Measurements from ENCODE around the gene AZU1.

The AZU1 gene, protein sequence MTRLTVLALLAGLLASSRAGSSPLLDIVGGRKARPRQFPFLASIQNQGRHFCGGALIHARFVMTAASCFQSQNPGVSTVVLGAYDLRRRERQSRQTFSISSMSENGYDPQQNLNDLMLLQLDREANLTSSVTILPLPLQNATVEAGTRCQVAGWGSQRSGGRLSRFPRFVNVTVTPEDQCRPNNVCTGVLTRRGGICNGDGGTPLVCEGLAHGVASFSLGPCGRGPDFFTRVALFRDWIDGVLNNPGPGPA

DNA sequence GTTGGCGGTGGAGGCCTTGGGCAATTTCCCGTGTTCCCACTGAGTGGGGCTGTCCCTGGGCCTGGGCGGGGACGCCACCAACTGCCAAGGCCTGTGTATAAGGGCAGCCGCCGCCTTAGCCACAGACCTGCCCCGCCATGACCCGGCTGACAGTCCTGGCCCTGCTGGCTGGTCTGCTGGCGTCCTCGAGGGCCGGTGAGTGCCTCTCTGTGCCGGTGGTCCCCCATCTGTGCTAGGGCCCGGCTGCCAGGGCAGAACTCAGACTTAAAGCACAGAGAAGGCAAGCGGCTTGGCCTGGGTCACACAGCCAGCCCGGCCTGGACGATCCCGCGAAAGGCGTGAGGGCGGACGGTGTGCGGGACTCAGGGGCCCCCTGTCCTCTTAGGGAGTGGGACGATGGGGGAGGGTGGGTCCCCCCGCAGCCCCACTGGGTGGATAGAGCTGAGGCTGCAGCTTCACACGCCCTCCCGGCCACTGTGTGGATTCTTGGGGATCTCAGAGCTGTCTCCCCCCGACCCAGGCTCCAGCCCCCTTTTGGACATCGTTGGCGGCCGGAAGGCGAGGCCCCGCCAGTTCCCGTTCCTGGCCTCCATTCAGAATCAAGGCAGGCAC is at the start of gene AZU1:
Gene AZU1, plus strand, starts transcription at position 128 of the 612 bp plus-strand sequence. Its CDS starts 10 bp downstream, at position 138.
- no peak for DNase-seq

DNA sequence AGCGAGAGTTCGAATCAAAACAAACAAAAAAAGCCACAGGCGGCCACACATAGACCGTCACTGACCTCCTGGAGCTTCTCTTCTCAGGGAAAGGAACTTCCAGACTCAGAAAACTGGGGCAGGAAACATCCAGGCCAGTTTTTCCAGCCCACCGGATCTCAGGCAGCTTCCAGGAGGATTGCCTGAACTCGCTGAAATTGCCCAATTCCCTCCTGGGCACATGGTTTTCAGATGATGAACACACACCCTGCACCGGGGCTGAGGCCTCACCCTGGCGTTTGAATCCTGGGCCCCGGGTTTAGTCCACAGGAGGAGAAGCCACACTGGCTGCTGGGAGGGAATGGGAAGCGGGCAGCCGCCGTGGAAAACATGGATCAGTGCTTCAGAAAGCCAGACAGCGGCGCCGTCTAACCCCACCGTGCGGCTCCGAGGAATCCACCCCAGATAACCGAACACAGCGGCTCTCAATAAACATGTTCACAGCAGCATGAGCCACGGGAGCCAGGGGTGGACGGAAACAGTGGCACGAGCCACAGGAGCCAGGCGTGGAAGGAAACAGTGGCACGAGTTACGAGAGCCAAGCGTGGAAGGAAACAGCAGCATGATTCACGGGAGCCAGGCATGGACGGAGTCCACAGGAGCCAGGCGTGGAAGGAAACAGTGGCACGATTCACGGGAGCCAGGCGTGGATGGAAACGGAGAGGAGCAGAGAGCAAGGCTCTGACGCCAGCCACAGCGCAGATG is 48.6 kb upstream of the AZU1 start:
- peak; percentile 83 for DNase-seq

DNA sequence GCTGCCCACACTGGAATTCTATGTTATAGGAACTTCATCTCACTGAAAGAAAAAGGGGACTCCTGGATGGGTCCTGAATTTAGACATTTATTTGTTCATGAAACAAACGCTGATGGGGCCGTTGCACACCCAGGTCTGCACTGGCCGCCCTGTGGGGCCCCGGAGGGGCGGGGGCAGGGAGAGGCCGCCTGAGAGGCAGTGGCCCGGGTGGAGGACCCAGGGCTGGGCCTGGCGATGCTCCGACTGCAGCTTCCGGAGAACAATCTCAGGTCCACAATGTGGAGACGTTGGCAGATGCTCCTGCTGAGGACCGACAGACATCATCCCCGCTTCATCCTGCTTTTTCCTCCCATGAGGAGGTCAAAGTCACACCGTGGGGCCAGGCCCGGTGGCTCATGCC is 46.7 kb upstream of the AZU1 start:
- no peak for DNase-seq

DNA sequence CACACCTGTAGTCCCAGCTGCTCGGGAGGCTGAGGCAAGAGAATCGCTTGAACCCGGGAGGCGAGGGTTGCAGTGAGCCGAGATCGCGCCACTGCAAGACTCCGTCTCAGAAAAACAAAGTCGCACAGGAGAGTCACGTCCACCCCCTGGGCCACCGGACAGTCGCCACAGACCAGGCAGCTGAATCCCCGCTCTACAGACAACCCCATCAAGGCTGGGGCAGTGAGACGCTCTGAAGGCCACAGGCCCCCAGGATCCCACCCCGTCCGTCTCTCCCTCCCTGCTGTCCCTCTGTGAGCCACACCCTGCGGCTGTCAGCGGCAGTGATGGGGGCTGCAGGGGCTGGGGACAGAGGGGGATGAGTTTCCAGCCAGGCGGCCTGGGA is 45.8 kb upstream of the AZU1 start:
- no peak for DNase-seq

DNA sequence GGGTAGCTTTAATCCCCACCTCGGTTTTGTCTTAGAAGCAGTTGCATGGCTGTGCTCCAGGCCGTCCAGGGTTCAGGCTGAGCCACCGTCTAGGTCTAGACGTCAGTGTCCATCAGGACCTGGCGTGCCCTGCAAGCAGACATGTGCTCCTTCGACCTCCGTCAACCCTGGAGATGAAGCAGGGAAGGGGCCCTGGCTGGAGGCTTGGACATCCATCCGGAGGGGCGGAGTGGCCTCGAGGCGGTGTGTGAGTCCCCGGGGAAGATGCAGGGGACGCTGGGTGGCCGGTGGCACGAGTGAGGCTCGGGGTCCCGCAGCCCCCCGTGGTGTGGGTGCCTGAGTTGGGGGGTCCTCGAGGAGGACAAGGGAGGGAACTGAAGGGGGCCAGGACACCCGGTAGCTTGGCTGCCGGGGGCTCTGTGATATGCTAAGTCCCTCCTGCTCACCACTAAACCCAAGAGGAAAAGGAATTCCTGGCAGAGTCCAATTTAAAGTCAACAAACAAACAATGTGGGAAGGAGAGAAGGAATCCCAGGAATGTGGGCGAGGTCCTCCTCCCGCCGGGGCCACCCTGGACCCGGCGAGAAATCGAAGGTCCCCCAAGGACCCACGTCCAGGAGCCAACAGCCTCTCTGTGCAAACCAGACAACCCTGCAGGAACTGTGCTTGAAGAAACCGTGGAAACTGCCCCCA is 45.3 kb upstream of the AZU1 start:
- peak; percentile 58 for DNase-seq

DNA sequence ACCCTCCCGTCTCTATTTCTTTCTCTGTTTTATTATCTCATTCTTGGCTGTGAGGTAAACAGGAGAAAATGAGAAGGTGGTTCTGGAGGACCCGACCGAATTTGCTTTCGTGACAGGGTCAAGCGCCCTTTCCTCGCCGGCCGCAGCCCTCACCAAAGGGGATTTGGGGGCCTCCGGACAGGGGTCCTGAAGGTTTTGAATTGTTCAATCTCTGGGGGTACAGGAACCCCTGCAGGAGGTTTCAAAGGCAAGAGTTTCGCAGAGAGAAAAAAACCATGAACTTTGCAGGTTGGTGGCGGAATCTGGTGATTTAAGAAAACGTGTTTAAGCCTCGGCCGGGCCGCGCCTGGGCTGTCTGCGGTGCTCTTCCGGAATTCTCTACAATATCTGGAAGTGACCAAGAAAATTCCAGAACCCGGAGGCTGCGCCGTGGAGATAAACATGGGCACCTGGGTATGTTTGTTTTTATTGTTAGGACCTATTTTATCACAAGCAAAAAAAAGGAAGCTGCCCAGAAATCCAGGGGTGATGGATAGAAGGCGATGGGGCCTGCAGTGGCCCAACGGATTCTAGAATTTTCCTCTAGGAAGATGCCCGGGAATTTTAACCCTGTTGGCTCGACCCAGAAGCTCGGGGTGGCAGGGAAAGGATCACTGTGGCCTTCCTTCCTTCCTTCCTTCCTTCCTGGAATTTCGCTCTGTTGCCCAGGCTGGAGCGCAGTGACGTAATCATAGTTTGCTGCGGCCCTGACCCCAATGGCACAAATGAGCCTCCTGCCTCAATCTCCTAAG is 44.6 kb upstream of the AZU1 start:
- peak; percentile 18 for DNase-seq

DNA sequence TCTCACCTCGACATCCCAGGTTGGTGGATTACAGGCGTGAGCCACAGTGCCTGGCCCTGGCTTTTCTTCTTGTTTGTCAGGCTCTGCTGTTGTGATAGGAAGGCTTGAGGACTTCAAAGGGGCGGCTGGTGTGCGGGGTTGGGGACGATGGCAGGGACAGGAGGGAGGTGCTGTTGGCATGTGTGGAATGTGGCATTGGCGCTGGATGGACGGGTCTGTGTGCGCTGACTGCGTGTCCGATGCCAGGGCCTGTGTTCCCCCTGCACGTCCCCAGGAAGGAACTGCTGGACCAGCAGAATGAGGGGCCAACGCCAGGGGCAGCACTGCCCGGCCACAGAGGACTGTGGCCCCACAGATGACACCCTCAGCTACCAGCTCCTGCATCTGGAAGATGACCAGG is 43.1 kb upstream of the AZU1 start:
- DNase-seq = no peak

DNA sequence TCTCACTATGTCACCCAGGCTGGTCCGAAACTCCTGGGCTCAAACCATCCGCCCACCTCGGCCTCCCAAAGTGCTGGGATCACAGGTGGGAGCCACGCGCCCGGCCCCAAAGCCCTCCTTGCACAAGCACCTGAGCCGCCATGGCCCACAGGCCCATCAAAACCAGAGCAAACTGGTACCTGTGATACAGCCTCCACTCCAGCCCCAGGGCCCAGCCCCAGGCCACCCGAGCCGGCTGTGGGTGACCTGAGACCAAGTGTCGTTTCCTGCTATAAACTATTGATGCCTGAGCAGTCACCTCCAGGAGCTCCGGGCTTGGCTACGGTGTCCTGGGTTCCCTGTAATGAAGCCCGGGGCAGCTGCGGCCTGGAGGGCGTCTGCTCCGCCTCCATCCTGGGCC is 40.1 kb upstream of the AZU1 start:
- no peak for DNase-seq

DNA sequence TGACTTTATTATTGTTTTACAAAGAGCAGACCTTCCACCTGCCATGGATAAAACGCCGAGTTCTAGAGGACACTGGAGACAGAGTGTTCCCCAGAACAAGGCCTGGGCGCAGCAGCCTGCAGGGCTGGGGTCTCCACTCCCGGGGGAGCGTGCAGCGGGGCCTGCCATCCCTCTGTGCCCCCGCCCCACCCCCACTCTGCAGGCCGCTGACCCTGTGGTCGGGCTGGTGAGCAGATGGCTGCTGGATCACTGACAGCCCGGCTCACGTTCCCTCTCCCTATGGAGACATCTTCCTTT is 39.0 kb upstream of the AZU1 start:
- DNase-seq = no peak

DNA sequence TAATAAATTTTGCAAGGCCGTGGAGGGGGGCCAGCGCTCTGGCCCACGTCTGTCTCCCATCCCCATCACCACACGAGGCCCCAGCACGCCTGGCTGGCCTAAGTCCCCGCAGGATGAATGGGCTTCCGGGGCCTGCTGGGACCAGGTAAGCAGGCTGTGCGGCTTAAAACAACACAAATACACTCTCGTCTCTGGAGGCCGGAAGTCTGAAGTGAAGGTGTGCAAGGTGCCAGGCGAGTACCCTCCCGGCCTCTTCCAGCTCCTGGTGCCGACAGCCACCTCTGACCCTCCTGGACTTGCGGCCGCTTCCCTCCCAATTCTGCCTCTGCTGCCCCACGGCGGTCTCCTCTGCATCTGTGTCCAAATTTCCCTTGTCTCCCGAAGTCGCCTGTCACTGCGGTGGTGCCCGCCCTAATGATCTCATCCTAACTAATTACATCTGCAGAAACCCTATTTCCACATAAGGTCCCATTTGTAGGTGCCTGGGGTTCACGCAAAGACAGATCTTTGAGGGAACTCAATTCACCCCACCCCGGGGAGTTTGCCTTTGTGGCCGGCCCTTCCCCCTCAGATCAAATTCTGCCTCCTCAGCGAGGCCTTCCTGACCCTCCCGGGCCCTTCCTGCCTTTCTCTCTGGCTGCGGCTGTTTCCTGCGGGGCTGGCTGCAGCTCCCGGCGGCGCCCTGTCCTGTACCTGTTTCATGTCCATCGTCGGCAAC is 38.5 kb upstream of the AZU1 start:
- peak; percentile 76 for DNase-seq

DNA sequence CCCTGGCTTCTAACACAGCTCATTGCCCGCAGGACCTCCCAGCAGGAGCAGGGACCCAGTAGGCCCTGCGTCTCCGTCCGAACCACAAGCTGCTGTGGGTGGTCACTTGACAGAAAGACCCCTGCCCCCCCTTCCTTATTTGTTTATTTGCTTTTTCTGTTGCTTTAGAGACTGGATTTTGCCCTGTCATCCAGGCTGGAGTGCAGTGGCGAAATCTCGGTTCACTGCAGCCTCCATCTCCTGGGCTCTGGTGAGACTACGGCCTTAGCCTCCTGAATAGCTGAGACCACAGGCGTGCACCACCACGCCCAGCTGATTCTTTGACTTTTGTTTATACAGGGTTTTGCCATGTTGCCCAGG is 38.0 kb upstream of the AZU1 start:
- no peak for DNase-seq

DNA sequence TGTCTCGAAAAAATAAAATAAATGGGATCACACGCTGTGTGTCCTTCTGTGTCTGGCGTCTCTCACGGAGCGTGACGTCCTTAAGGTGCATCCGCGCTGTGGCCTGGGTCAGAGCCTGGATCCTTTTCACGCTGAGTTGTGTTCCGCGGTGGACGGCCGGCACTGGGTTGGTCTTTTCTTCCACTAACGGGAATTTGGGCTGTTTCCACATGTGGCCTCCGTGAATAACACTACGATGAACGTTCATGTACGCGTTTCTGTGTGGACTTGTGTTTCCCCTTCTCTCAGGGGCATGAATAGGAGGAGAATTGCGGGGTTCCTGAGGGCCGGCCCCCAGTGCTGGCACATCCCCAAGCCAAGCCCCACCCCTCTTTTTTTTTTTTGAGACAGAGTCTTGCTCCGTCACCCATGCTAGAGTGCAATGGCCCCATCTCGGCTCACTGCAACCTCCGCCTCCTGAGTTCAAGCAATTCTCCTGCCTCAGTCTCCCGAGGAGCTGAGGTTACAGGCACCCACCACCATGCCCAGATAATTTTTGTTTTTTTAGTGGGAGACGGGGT is 36.5 kb upstream of the AZU1 start:
- no peak for DNase-seq

DNA sequence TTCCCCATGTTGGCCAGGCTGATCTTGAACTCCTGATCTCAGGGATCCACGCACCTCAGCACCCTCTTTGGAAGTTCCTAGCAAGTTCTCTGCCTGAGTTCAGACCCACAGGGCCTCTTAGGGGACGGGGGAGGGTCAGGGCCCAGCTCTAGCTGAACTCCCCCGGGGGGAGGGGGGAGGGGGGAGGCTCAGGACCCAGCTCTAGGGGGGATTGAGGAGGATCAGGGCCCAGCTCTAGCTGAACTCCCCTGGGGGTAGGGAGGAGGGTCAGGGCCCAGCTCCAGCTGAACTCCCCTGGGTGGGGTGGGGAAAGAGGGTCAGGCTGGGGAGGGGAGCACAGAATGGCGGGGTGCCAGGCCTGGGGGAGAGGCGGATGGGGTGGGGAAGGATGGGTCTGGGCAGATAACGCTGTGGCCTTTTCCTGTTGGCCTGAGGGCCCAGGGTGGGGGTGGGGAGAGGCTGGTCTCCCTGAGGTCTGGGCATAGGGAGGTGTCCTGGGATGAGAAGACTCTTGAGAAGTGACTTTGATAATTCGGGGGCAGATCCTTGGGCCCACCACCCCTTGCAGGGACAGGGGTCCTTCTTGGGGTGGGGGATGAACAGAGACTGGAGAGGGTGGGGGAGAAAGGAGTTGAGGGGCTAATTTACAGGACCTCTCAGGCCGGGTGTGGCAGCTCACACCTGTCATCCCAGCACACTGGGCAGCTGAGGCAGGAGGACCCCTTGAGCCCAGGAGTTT is 35.9 kb upstream of the AZU1 start:
- no peak for DNase-seq

DNA sequence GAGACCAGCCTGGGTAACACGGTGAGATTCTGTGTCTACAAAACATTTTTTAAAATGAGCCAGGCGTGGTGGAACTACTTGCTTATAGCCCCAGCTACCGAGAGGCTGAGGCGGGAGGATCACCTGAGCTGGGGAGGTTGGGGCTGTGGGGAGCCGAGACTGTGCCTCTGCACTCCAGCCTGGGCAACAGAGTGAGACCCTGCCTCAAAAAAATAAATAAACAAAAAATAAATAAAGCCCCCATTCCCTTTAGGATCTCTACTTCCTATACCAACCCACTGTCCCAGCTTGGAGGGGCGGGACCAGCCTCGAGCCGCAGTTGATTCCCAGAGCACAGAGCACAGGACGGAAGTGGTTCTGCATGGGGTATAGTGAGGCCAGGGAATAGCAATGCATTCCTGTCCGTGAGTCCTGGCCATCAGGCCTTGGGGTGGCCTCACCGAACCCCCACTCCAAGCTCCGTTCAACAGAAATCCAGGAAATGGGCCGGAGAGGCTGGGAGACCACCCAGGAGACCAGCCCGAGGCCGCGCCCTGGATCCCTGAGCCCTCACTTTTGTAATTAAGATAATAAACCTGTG is 35.2 kb upstream of the AZU1 start:
- DNase-seq = no peak

DNA sequence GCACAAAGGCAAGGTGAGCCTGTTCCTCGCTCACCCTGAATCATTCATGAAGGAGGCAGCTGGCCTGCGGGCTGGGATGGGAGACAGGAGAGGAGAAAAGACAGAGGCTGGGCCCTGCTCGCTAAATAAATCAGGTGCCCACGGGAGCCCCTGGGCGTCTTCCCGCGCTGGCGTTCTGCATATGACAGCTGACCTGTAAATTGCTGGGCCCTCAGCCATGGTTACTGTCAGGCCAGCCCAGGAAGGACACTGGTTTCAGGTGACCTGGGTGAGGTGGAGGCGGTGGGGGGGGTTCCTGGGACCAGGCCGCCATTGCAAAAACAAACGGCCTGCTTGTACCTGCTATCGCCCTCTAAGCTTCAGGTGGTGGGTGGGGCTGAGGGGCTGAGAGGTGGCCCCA is 33.8 kb upstream of the AZU1 start:
- DNase-seq = no peak

DNA sequence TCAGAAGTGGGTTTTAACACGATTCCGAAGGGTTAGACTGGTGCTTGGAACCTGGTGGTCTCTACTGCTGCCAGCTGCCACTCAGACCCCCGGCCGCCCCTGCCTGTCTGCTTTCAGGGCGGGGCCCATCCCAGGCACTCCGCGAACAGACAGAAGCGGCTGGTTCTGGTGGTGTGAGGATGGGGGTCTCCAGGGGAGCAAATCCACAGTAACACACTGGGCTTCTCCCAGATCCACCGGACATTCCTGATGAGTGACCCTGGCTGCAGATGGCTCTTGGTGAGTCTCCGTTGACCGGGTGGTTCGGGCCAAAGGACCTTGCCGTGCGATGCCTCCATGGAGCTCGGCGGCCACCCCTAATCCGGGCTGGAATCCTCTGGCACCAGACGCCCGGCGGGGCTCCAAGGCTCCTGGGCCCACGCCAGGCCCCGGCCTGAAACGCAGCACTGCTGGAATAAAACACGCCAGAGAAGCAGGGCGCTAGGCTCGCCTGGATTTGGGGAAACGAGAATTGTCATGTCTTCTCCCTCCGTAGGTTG is 32.5 kb upstream of the AZU1 start:
- no peak for DNase-seq

DNA sequence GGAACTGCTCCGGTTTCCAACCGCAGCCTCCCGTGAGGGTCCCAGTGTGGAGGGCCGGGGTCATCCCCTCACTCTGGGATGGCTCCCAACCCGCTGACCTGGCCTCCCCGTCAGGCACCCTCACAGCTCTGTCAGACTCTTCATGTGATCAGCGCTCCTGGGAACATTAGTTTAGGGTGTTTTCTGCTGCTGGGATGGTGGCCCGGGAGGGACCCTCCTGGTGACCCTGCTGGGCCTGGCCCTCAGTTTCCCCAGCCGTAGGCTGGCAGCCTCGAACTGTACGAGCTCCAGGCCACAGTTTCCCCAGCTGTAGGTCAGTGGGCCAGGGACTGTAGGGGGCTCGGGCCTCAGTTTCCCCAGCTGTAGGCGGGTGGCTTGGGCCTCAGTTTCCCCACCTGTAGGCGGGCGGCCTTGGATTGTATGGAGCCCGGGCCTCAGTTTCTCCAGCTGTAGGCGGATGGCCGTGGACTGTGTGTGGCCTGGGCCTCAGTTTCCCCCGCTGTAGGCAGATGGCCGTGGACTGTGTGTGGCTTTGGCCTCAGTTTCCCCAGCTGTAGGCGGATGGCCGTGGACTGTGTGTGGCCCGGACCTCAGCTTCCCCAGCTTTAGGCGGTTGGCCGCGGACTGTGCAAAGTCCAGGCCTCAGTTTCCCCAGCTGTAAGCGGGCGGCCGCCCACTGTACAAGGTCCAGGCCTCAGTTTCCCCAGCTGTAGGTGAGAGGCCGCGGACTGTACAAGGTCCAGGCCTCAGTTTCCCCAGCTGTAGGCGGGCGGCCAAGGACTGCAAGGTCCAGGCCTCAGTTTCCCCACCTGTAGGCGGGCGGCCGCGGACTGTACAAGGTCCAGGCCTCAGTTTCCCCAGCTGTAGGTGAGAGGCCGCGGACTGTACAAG is 31.7 kb upstream of the AZU1 start:
- no peak for DNase-seq

DNA sequence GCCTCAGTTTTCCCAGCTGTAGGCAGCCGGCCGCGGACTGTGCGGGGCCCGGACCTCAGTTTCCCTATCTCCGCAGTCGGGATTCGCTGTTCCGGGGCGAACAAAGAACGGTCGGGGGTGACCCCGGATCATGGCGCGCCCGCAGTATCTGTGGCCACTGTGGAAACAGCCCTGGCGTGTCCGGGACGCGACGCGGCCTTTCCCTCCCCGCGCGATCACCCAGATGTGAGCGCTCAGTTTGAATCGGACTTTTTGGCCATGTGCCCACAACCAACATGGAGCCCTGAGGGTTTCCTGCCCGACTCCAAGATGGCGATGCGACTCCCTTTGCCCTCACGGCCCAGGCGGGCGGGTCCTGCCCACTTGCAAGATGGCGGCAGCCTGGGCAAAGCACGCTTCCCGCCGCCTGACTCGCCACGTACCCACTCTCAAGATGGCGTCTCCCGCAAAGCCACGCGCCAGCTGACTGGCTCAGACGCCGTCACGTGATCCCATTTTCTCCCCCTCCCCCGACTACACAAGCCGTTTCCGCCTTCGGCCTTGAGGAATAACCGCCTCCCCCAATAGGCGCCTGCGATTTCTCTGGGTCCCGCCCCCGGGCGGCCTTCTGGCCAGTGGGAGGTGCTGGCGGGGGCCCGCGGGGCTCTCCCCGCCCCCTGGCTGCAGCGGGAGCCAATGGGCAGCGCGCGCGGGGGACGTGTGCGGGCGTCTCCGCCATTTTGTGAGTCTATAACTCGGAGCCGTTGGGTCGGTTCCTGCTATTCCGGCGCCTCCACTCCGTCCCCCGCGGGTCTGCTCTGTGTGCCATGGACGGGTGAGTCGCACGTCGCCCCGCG is 30.7 kb upstream of the AZU1 start, which contains the start of gene PTBP1:
Gene PTBP1, plus strand, starts transcription at position 761 of the 836 bp plus-strand sequence. Its CDS starts 46 bp downstream, at position 807.
- DNase-seq = peak; percentile 100
